Suppressor macrophage treated with lipopolysaccharide for 1 hour (primary cell): ENCODE measurements around the gene DCDC2.
"Not testable (repeated sequence)": the region's sequence is repeated elsewhere in the genome, so short reads cannot be mapped to it uniquely, and the experiment has no call there.

Experiments
- DNase-seq, 3 donors: peaks; one replicate each; pipeline ENCODE4 v3.0.0-alpha.2; 2020 to 2022

The DCDC2 gene

GRCh38 chr6:24323632-24324337, 34.1 kb downstream of the DCDC2 start:
- no peak for DNase-seq

- no peak for DNase-seq
Observed at GRCh38 chr6:24322924-24323323, 34.9 kb downstream of the DCDC2 start.

- DNase-seq: not testable (repeated sequence)
Observed at GRCh38 chr6:24322446-24322845, 35.4 kb downstream of the DCDC2 start.

GRCh38 chr6:24321538-24322162, 36.2 kb downstream of the DCDC2 start:
- peak; percentile 12 to 29 (median 17) for DNase-seq

- peak in 1 of 3 donors; percentile 3 for DNase-seq
Observed at GRCh38 chr6:24313251-24314141, 44.4 kb downstream of the DCDC2 start.

GRCh38 chr6:24311775-24312174, 46.1 kb downstream of the DCDC2 start:
- DNase-seq: not testable (repeated sequence)

- no peak for DNase-seq
Observed at GRCh38 chr6:24307881-24308280, 50.0 kb downstream of the DCDC2 start.

GRCh38 chr6:24306936-24307335, 50.9 kb downstream of the DCDC2 start:
- no peak for DNase-seq

GRCh38 chr6:24306038-24306437, 51.8 kb downstream of the DCDC2 start:
- DNase-seq: no peak

GRCh38 chr6:24296944-24297343, 60.9 kb downstream of the DCDC2 start:
- DNase-seq: no peak

GRCh38 chr6:24293852-24294251, 64.0 kb downstream of the DCDC2 start:
- not testable (repeated sequence) for DNase-seq

GRCh38 chr6:24287239-24287638, 70.6 kb downstream of the DCDC2 start:
- no peak for DNase-seq

- DNase-seq: no peak
Observed at GRCh38 chr6:24284006-24284405, 73.9 kb downstream of the DCDC2 start.

- peak; percentile 78 to 88 (median 83) for DNase-seq
Observed at GRCh38 chr6:24283043-24283985, 74.5 kb downstream of the DCDC2 start.

GRCh38 chr6:24274441-24275083, 83.3 kb downstream of the DCDC2 start:
- peak; percentile 16 to 47 (median 38) for DNase-seq

GRCh38 chr6:24273096-24273870, 84.6 kb downstream of the DCDC2 start:
- DNase-seq: no peak

GRCh38 chr6:24272553-24272952, 85.3 kb downstream of the DCDC2 start:
- DNase-seq: no peak

- DNase-seq: no peak
Observed at GRCh38 chr6:24272148-24272547, 85.7 kb downstream of the DCDC2 start.

- no peak for DNase-seq
Observed at GRCh38 chr6:24270011-24270410, 87.8 kb downstream of the DCDC2 start.

- not testable (repeated sequence) for DNase-seq
Observed at GRCh38 chr6:24258214-24258613, 99.6 kb downstream of the DCDC2 start.

GRCh38 chr6:24257282-24257681, 100.6 kb downstream of the DCDC2 start:
- DNase-seq: no peak
